Inflammatory macrophage (primary cell): Measurements from ENCODE around the gene PLSCR2.
"Not testable (repeated sequence)": the region's sequence is repeated elsewhere in the genome, so short reads cannot be mapped to it uniquely, and the experiment has no call there.

ENCODE experiments used
- DNase-seq, 2 donors: peaks; one replicate each; pipeline ENCODE4 v3.0.0-alpha.2; 2020 to 2022
- total RNA-seq, 18 experiments: gene quantifications; one replicate each; lab custom pipeline; 2026; ENCODE audit warnings: mixed read lengths in 6 of 18, inconsistent platforms in 2 of 18; lab: John Stamatoyannopoulos, UW

PLSCR2 gene
- 0 to 2.6 (median 0.16) reads per million in 18 experiments for total RNA-seq

GRCh38 chr3:146469150-146470017 lies at the start of gene PLSCR2:
TSS of gene PLSCR2 (minus strand) at chr3:146469561. CDS start at chr3:146459904, 9,657 bp downstream.
- peak; percentile 38 to 49 for DNase-seq

- no peak for DNase-seq
These were observed 48.5 kb upstream of the PLSCR2 start for GRCh38 chr3:146517684-146518435.

- DNase-seq = no peak
These were observed 44.2 kb upstream of the PLSCR2 start for GRCh38 chr3:146513386-146514051.

- no peak for DNase-seq
These were observed 42.2 kb upstream of the PLSCR2 start for GRCh38 chr3:146511402-146512134.

GRCh38 chr3:146507331-146508120 lies 38.2 kb upstream of the PLSCR2 start:
- DNase-seq = no peak

- DNase-seq = no peak
These were observed 36.2 kb upstream of the PLSCR2 start for GRCh38 chr3:146505516-146505915.

GRCh38 chr3:146504498-146505197 lies 35.3 kb upstream of the PLSCR2 start:
- DNase-seq = no peak

GRCh38 chr3:146503461-146504202 lies 34.3 kb upstream of the PLSCR2 start:
- no peak for DNase-seq

GRCh38 chr3:146502887-146503460 lies 33.6 kb upstream of the PLSCR2 start:
- DNase-seq = no peak

GRCh38 chr3:146501752-146502151 lies 32.4 kb upstream of the PLSCR2 start:
- no peak for DNase-seq

- DNase-seq = no peak
These were observed 30.3 kb upstream of the PLSCR2 start for GRCh38 chr3:146499701-146500100.

- DNase-seq = no peak
These were observed 28.8 kb upstream of the PLSCR2 start for GRCh38 chr3:146498002-146498736.

GRCh38 chr3:146497145-146497843 lies 27.9 kb upstream of the PLSCR2 start:
- DNase-seq = not testable (repeated sequence)

GRCh38 chr3:146496726-146497125 lies 27.4 kb upstream of the PLSCR2 start:
- no peak for DNase-seq

GRCh38 chr3:146496251-146496650 lies 26.9 kb upstream of the PLSCR2 start:
- DNase-seq = no peak

- DNase-seq = no peak
These were observed 24.4 kb upstream of the PLSCR2 start for GRCh38 chr3:146493761-146494160.

- no peak for DNase-seq
These were observed 23.9 kb upstream of the PLSCR2 start for GRCh38 chr3:146493221-146493620.

GRCh38 chr3:146491303-146491702 lies 21.9 kb upstream of the PLSCR2 start:
- no peak for DNase-seq
